ENCODE data around the gene ATP6V1E1. TPM values are rescaled to one million over a fixed set of nuclear protein-coding genes. Genes with fewer than 3 reads are reported as not detected.

The ATP6V1E1 gene
- total RNA-seq, 2 donors from 2014 or later, result 129 to 144 TPM

- 92 to 94% methylated on average over 1 to 3 of the region's 3 CpGs for WGBS, 2 experiments (ENCODE audit: insufficient coverage in 1 of 2, insufficient read length in 1 of 2)
- Histone ChIP-seq H3K36me3 (ENCODE audit: control insufficient read depth, insufficient read depth, low read length) (peaks cover 69% of the 10 kb centered on the region), H3K9me3 (ENCODE audit: control insufficient read depth, low read length) (peaks cover 31% of the 10 kb centered on the region), H3K4me1 (ENCODE audit: control insufficient read depth, insufficient read depth, low read length) (no peaks in the 10 kb centered on the region), H3K9ac (ENCODE audit: extremely low read depth, low read length, poor library complexity, severe bottlenecking) (no peak overlapping the region), H3K4me3 (ENCODE audit: low read length) (no peak overlapping the region), H3K27ac (ENCODE audit: low read depth, low read length) (no peak overlapping the region), H3K27me3 (ENCODE audit: control insufficient read depth, insufficient read depth, low read length, poor library complexity, severe bottlenecking) (no peaks in the 10 kb centered on the region)
- TF ChIP-seq CTCF (conservative IDR thresholded peaks at IDR 0.05), result no peak
- DNase-seq, result no peak
- Mint-ChIP-seq H3K27me3 (ENCODE audit: insufficient read depth) (no peaks in the 10 kb centered on the region), H3K4me3 (no peak overlapping the region), H3K27ac (no peak overlapping the region), H3K4me1 (no peaks in the 10 kb centered on the region), H3K36me3 (ENCODE audit: low read depth) (peaks cover 81% of the 10 kb centered on the region), H3K9me3 (peaks cover 31% of the 10 kb centered on the region)
These were observed 36.7 kb upstream of the ATP6V1E1 start for GRCh38 chr22:17665248-17665647.

- DNase-seq, result no peak
- H3K36me3 Mint-ChIP-seq (ENCODE audit: low read depth), result peaks cover 80% of the 10 kb centered on the region
- WGBS, 2 experiments (ENCODE audit: insufficient coverage in 1 of 2, insufficient read length in 1 of 2), result 90 to 92% methylated on average over 3 to 6 of the region's 6 CpGs
- no peaks in the 10 kb centered on the region for H3K27me3 Mint-ChIP-seq (ENCODE audit: insufficient read depth)
- Histone ChIP-seq H3K36me3 (ENCODE audit: control insufficient read depth, insufficient read depth, low read length) (peaks cover 67% of the 10 kb centered on the region), H3K4me1 (ENCODE audit: control insufficient read depth, insufficient read depth, low read length) (no peaks in the 10 kb centered on the region), H3K27me3 (ENCODE audit: control insufficient read depth, insufficient read depth, low read length, poor library complexity, severe bottlenecking) (no peaks in the 10 kb centered on the region), H3K9me3 (ENCODE audit: control insufficient read depth, low read length) (peaks cover 32% of the 10 kb centered on the region), H3K4me3 (ENCODE audit: low read length) (no peak overlapping the region), H3K27ac (ENCODE audit: low read depth, low read length) (no peak overlapping the region), H3K9ac (ENCODE audit: extremely low read depth, low read length, poor library complexity, severe bottlenecking) (no peak overlapping the region)
- H3K9me3 Mint-ChIP-seq, result peaks cover 32% of the 10 kb centered on the region
- TF ChIP-seq CTCF (conservative IDR thresholded peaks at IDR 0.05), result no peak
- H3K27ac Mint-ChIP-seq, result no peak overlapping the region
- no peaks in the 10 kb centered on the region for H3K4me1 Mint-ChIP-seq
- H3K4me3 Mint-ChIP-seq, result no peak overlapping the region
These were observed 36.0 kb upstream of the ATP6V1E1 start for GRCh38 chr22:17664414-17665055.

DNA sequence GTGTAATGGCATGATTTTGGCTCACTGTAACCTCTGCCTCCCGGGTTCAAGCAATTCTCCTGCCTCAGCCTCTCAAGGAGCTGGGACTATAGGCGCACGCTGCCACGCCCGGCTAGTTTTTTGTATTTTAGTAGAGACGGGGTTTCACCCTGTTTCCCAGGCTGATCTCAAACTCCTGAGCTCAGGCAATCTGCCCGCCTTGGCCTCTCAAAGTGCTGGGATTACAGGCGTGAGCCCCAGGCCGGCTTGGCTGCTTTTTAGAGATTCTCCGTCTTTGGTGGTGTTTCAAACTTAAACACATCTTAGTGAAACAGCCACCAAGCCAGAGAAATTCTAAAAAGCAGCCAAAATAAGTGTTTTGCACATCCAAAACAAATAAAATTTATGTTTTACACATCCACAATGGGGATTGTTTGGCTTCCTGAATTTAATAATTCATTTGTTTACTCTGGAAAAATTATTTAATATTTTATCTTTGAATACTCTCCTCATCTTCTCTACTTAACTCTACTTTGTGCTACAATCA lies 28.4 kb upstream of the ATP6V1E1 start:
- H3K27ac ChIP-seq (ENCODE audit: low read depth, low read length), result no peak overlapping the region
- no peak overlapping the region for H3K9ac ChIP-seq (ENCODE audit: extremely low read depth, low read length, poor library complexity, severe bottlenecking)
- no peaks in the 10 kb centered on the region for H3K27me3 ChIP-seq (ENCODE audit: control insufficient read depth, insufficient read depth, low read length, poor library complexity, severe bottlenecking)
- DNase-seq, result no peak
- Mint-ChIP-seq H3K36me3 (ENCODE audit: low read depth) (peaks cover 53% of the 10 kb centered on the region), H3K27me3 (ENCODE audit: insufficient read depth) (no peaks in the 10 kb centered on the region), H3K4me1 (no peaks in the 10 kb centered on the region), H3K9me3 (peaks cover 7% of the 10 kb centered on the region), H3K4me3 (no peak overlapping the region), H3K27ac (no peak overlapping the region)
- H3K9me3 ChIP-seq (ENCODE audit: control insufficient read depth, low read length), result peaks cover 6% of the 10 kb centered on the region
- WGBS, 2 experiments (ENCODE audit: insufficient coverage in 1 of 2, insufficient read length in 1 of 2), result 92 to 95% methylated on average over 7 to 10 of the region's 10 CpGs
- peaks cover 54% of the 10 kb centered on the region for H3K36me3 ChIP-seq (ENCODE audit: control insufficient read depth, insufficient read depth, low read length)
- H3K4me1 ChIP-seq (ENCODE audit: control insufficient read depth, insufficient read depth, low read length), result no peaks in the 10 kb centered on the region
- H3K4me3 ChIP-seq (ENCODE audit: low read length), result no peak overlapping the region
- no peak for TF ChIP-seq CTCF (conservative IDR thresholded peaks at IDR 0.05)

All from endodermal cell (in vitro differentiated cells).